OCI-LY1 (cell line): ENCODE data around the gene FAM193B.
A peak's percentile ranks its signal among the peaks of the same experiment; 100 is the strongest.

ENCODE experiments used
- H2AFZ ChIP-seq: fragments of 200-600 bp; sonication (generic), shearing (Covaris generic); 2 replicates; pipeline ENCODE4 v1.6.0; 2014; ENCODE audit warnings: antibody characterized with exemption, mild to moderate bottlenecking, low read length
- H3F3A ChIP-seq: fragments of 200-600 bp; sonication (generic), shearing (Covaris generic); 2 replicates; pipeline ENCODE4 v1.6.0; 2014; ENCODE audit warnings: mild to moderate bottlenecking, antibody characterized with exemption, low read length, moderate library complexity; ENCODE audit not compliant: insufficient read depth
- H3K27ac ChIP-seq: fragments of 200-600 bp; sonication (generic); 2 replicates; pipeline ENCODE4 v1.5.1; 2014; ENCODE audit warnings: low read length, mixed run types, mild to moderate bottlenecking, low read depth; ENCODE audit not compliant: poor library complexity, severe bottlenecking
- H3K27me3 ChIP-seq: fragments of 200-600 bp; sonication (generic); 2 replicates; pipeline ENCODE4 v1.6.0; 2014; ENCODE audit warnings: antibody characterized with exemption, mild to moderate bottlenecking, low read length, moderate library complexity; ENCODE audit not compliant: insufficient read depth
- H3K36me3 ChIP-seq: fragments of 200-600 bp; sonication (generic); 2 replicates; pipeline ENCODE4 v1.6.1; 2014; ENCODE audit warnings: mild to moderate bottlenecking, antibody characterized with exemption, low read length, moderate library complexity, mixed read lengths; ENCODE audit not compliant: insufficient read depth
- H3K4me1 ChIP-seq: fragments of 200-600 bp; sonication (generic); 2 replicates; pipeline ENCODE4 v1.5.1; 2014; ENCODE audit warnings: mild to moderate bottlenecking, low read length, moderate library complexity; ENCODE audit not compliant: insufficient read depth, severe bottlenecking
- H3K4me2 ChIP-seq: fragments of 200-600 bp; sonication (generic), shearing (Covaris generic); 2 replicates; pipeline ENCODE4 v1.6.1; 2014; ENCODE audit warnings: low read length
- H3K4me3 ChIP-seq: fragments of 200-600 bp; sonication (generic); 2 replicates; pipeline ENCODE4 v1.5.1; 2014; ENCODE audit warnings: low read length, low read depth, mild to moderate bottlenecking, mixed read lengths; ENCODE audit not compliant: poor library complexity, severe bottlenecking
- H3K79me2 ChIP-seq: fragments of 200-600 bp; shearing (Covaris generic); 2 replicates; pipeline ENCODE4 v1.6.1; 2016; ENCODE audit warnings: mixed run types, low read length, mixed read lengths; ENCODE audit not compliant: insufficient read depth
- H3K9ac ChIP-seq: fragments of 200-600 bp; sonication (generic), shearing (Covaris generic); 2 replicates; pipeline ENCODE4 v1.6.1; 2014; ENCODE audit warnings: mild to moderate bottlenecking, low read length, mixed read lengths
- H3K9me2 ChIP-seq: fragments of 200-600 bp; sonication (generic), shearing (Covaris generic); 2 replicates; pipeline ENCODE4 v1.6.1; 2014; ENCODE audit warnings: low read depth, mild to moderate bottlenecking, low read length, mixed read lengths
- H3K9me3 ChIP-seq: fragments of 200-600 bp; shearing (Covaris generic); 2 replicates; pipeline ENCODE4 v1.6.1; 2014; ENCODE audit warnings: low read length, mixed read lengths
- H4K20me1 ChIP-seq: fragments of 200-600 bp; sonication (generic), shearing (Covaris generic); 2 replicates; pipeline ENCODE4 v1.6.0; 2016; ENCODE audit warnings: mild to moderate bottlenecking, low read length; ENCODE audit not compliant: insufficient read depth
- EZH2 ChIP-seq: fragments of 200-600 bp; sonication (generic), shearing (Covaris generic); IDR thresholded peaks from 2 replicates; pipeline ENCODE4 v1.8.0; 2017; ENCODE audit warnings: borderline replicate concordance, mixed run types, mild to moderate bottlenecking, antibody characterized with exemption, low read length, moderate library complexity, mixed read lengths
- TF ChIP-seq, protein P1 (sequence below): fragments of 200-600 bp; sonication (generic), shearing (Covaris generic); IDR thresholded peaks from 2 replicates; pipeline ENCODE4 v1.5.1; 2017; ENCODE audit warnings: mild to moderate bottlenecking, antibody characterized with exemption, low read length, moderate library complexity, mixed read lengths

The FAM193B gene

DNA sequence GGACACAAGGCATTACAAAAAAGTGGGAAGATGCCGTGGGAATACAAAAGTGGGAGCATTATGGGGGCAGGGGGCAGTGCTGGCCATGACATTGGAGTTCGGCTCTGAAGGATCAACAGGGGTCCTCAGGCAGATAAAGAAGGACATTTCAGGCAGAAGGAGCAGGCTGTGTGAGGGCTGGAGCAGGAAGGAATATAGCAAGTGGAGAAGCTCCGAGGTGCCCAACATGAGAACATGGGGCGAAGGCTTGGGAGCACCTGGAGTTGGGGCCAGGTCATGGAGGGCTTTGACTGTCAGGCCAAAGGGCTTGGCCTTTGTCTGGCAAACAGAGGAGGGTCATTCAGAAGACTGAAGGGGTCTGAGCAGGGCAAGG, 48.1 kb upstream of the FAM193B start:
- Histone ChIP-seq H3K4me3 (no peak overlapping the region), H3K36me3 (0 out of 2 replicates have a peak, but pooled peaks cover 3% of the 10 kb centered on the region), H3K79me2 (no peaks in the 10 kb centered on the region), H3K4me1 (peaks cover 15% of the 10 kb centered on the region), H3K9me3 (no peaks in the 10 kb centered on the region), H3K27ac (no peak overlapping the region), H3K9ac (no peak overlapping the region), H3K27me3 (no peaks in the 10 kb centered on the region), H3F3A (no peaks in the 10 kb centered on the region), H4K20me1 (no peaks in the 10 kb centered on the region), H3K9me2 (no peaks in the 10 kb centered on the region), H2AFZ (no peak overlapping the region), H3K4me2 (no peak overlapping the region)
- TF ChIP-seq EZH2, result no peak
- TF ChIP-seq, protein P1, sequence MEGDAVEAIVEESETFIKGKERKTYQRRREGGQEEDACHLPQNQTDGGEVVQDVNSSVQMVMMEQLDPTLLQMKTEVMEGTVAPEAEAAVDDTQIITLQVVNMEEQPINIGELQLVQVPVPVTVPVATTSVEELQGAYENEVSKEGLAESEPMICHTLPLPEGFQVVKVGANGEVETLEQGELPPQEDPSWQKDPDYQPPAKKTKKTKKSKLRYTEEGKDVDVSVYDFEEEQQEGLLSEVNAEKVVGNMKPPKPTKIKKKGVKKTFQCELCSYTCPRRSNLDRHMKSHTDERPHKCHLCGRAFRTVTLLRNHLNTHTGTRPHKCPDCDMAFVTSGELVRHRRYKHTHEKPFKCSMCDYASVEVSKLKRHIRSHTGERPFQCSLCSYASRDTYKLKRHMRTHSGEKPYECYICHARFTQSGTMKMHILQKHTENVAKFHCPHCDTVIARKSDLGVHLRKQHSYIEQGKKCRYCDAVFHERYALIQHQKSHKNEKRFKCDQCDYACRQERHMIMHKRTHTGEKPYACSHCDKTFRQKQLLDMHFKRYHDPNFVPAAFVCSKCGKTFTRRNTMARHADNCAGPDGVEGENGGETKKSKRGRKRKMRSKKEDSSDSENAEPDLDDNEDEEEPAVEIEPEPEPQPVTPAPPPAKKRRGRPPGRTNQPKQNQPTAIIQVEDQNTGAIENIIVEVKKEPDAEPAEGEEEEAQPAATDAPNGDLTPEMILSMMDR, result no peak

DNA sequence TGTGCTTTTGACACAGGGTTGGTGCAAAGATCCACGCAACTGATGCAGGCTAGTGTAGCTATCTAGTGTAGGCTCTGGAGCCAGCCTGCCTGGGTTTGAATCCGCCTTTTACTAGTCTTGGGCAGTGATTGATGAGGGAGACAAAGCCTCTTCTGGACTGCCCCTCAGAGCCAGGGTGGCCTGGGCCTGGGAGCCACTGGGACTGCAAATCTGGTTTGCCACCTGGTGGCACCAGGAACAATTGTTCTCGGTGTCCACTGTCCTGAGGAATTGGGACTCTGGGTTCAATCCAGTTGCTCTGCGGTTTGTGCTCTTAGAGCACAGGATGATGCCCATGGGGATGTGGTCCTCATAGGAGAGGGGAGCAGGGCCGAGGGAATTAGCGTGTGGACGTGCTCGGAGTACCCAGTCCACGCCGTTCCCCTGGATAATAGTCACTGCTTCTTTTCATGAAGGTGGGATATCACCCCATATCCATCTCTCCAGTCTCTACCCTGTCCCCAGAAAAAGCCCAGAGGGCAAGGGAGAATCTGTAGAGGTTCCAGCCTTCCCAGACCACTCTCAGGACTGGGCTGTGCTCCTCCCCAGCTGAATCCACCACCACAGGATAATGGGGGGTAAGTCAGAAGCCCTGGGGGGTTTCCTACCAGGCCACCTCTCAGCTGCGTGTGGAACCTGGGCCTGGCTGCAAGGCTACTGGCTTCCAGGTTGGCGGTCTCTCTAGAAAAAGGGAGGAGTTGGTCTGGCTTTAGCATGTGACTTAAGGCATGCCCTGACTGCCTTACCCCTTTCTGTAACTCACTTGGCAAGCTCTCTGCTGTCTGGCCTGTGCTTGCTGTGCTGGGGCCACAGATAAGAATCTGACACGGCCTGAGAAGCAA, 47.5 kb upstream of the FAM193B start:
- Histone ChIP-seq H3K9me3 (no peaks in the 10 kb centered on the region), H3K4me2 (no peak overlapping the region; the same call in 1 of the 2 replicates), H3K4me3 (no peak overlapping the region), H3K27ac (no peak overlapping the region), H2AFZ (no peak overlapping the region), H3K79me2 (no peaks in the 10 kb centered on the region), H3K9ac (no peak overlapping the region), H3K9me2 (no peaks in the 10 kb centered on the region), H3F3A (no peaks in the 10 kb centered on the region), H3K27me3 (no peaks in the 10 kb centered on the region), H4K20me1 (no peaks in the 10 kb centered on the region), H3K4me1 (peaks cover 15% of the 10 kb centered on the region), H3K36me3 (peaks cover 5% of the 10 kb centered on the region)
- TF ChIP-seq EZH2, result no peak
- TF ChIP-seq, protein P1, result no peak

DNA sequence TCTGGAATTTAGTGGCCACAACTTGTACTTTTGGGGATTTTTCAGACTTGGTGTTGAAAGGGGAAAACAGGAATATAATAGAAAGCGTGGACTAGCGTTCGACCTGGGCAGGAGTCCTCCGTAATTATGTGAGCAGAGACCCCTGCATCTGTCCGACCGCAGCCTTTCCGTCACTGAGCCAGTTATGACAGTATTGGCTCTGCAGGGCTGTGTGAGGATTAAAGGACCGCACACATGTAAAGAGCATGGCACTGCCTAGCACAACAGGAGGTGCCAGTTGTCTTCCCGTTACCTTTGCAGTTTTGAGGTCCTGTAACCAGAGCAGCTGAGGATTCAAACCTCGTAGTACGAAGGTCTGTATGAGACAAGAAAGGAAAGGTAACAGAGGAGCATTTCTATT, 46.8 kb upstream of the FAM193B start:
- Histone ChIP-seq H4K20me1 (no peaks in the 10 kb centered on the region), H3K27ac (no peak overlapping the region)

More for the DNA sequence above, 46.8 kb upstream of the FAM193B start:
- H3K36me3 ChIP-seq, result peaks cover 12% of the 10 kb centered on the region
- H3K79me2 ChIP-seq, result no peaks in the 10 kb centered on the region
- TF ChIP-seq EZH2, result no peak
- TF ChIP-seq, protein P1, result no peak
- H3K9me2 ChIP-seq, result no peaks in the 10 kb centered on the region
- peak overlapping the region; percentile 96 for H3K4me2 ChIP-seq
- no peaks in the 10 kb centered on the region for H3K9me3 ChIP-seq
- no peak overlapping the region for H2AFZ ChIP-seq
- H3K4me3 ChIP-seq, result peak overlapping the region; percentile 68
- peak overlapping the region; percentile 79 for H3K9ac ChIP-seq
- no peaks in the 10 kb centered on the region for H3K27me3 ChIP-seq
- H3F3A ChIP-seq, result no peaks in the 10 kb centered on the region
- H3K4me1 ChIP-seq, result peaks cover 15% of the 10 kb centered on the region
